Fibroblast of pulmonary artery (primary cell): ENCODE results near the gene RHBDF2.

ENCODE experiments used
- DNase-seq: peaks from one replicate; pipeline ENCODE4 v3.0.0-alpha.2; 2010; ENCODE audit warnings: low read depth
- H3K4me3 ChIP-seq: replicated peaks from 2 replicates; pipeline ENCODE4 v1.5.1; 2011; ENCODE audit warnings: low read depth, mild to moderate bottlenecking, control low read depth, low read length, moderate library complexity
- CTCF ChIP-seq: IDR thresholded peaks from 2 replicates; pipeline ENCODE4 v1.5.1; 2011; ENCODE audit warnings: mild to moderate bottlenecking, control low read depth, low read length, inconsistent platforms; ENCODE audit errors: missing control alignments

The RHBDF2 gene

GRCh38 chr17:76501018-76501826 is at the start of gene RHBDF2:
TSS of gene RHBDF2 (minus strand) at chr17:76501423. CDS start at chr17:76481524, 19,899 bp downstream.
- peak; percentile 73 for DNase-seq
- peak within 1 kb of the TSS; percentile 73 for H3K4me3 ChIP-seq
- no peak for TF ChIP-seq CTCF

GRCh38 chr17:76549539-76549938 is 48.3 kb upstream of the RHBDF2 start:
- TF ChIP-seq CTCF: no peak
- H3K4me3 ChIP-seq: no peak overlapping the region
- no peak for DNase-seq

GRCh38 chr17:76549215-76549518 is 47.9 kb upstream of the RHBDF2 start:
- DNase-seq: no peak
- no peak for TF ChIP-seq CTCF
- H3K4me3 ChIP-seq: no peak overlapping the region

GRCh38 chr17:76548378-76549214 is 47.4 kb upstream of the RHBDF2 start:
- no peak overlapping the region for H3K4me3 ChIP-seq
- no peak for DNase-seq
- no peak for TF ChIP-seq CTCF

- no peak for DNase-seq
- no peak for TF ChIP-seq CTCF
- H3K4me3 ChIP-seq: no peak overlapping the region
Observed at GRCh38 chr17:76547642-76548202, 46.5 kb upstream of the RHBDF2 start.

- H3K4me3 ChIP-seq: no peak overlapping the region
- peak; percentile 73 for TF ChIP-seq CTCF
- DNase-seq: peak; percentile 85
Observed at GRCh38 chr17:76547183-76547641, 46.0 kb upstream of the RHBDF2 start.
